ENCODE measurements around the gene RHEB.

RHEB gene

DNA sequence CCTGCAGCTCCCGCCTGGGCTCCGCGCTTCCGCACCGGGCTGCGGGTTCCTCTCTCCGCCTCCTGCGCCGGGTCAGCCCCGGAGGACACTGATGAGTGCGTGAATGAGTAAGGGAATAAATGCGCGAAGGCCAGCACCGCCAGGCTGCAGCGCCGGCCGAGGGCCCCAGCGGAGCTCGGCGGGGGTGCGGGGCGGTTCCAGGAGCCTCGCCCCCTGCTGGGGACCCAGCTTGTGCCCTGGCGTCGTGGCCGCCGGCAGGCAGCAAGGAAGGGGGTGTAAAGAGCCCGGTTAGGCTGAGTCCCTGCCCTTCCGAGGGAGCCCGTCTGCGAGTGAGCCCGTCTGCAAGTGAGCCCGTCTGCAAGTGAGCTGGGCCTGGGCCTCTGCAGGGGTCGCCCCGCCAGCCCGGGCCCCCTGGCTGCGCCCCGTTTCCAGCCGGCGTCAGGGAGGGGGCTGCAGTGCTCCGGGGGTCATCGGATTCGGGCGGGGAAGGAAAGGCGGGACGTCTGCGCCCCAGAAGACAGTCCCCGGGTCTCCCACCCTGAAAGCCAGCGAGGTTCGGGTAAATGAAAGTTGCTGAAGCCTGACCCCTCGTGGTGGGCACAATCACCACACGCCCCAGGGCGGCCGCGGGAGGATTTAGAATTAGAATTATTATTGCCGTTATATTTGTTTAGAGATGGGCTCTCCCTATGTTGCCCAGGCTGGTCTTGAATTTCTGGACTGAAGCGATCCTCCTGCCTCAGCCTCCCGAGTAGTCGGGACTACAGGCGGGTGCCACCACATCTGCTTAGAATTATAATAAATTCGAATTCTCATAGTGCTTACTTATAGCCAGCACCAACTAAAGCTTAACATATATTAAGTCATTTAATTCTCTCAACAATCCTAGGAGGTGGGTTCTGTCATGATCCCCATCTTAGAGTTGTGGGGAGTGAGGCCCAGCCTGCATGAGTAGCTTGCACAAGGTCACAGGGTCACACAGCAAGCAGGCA, 71.1 kb downstream of the RHEB start:
- peak overlapping the region; percentile 57 for H3K4me2 ChIP-seq (ENCODE audit: insufficient read depth, low read length)
- no peaks in the 10 kb centered on the region for H3K79me2 ChIP-seq (ENCODE audit: insufficient read depth, low read length)
- H3K9ac ChIP-seq (ENCODE audit: low read depth, low read length) = peak overlapping the region; percentile 48
- peak overlapping the region; percentile 58; the same call in 1 of the 2 replicates for H2AFZ ChIP-seq (ENCODE audit: low read depth, low read length)
- H3K27me3 ChIP-seq (ENCODE audit: insufficient read depth, low read length, poor library complexity) = no peaks in the 10 kb centered on the region
- peak; percentile 91 for ATAC-seq (ENCODE audit: insufficient read depth, low read depth)
- TF ChIP-seq CTCF (IDR thresholded peaks at IDR 0.05; ENCODE audit: borderline replicate concordance, extremely low read depth, low read length, poor library complexity, severe bottlenecking) (peak; percentile 76), EZH2 (IDR thresholded peaks at IDR 0.05; ENCODE audit: borderline replicate concordance, low read depth, low read length, severe bottlenecking) (no peak)
- no peaks in the 10 kb centered on the region for H4K20me1 ChIP-seq (ENCODE audit: insufficient read depth, low read length)
- DNase-seq = peak; percentile 73
- H3K4me3 ChIP-seq (ENCODE audit: low read depth in 1 of 2, low read length in 2 of 2) = peak overlapping the region in 1 of 2 experiments; percentile 30; a peak in 1 of 4 replicates
- peak overlapping the region; percentile 58; the same call in 1 of the 2 replicates for H3K27ac ChIP-seq (ENCODE audit: low read length)
- H3K36me3 ChIP-seq (ENCODE audit: insufficient read depth, low read length) = no peaks in the 10 kb centered on the region
- H3K9me3 ChIP-seq (ENCODE audit: insufficient read depth, low read length, severe bottlenecking) = no peaks in the 10 kb centered on the region
- peaks cover 7% of the 10 kb centered on the region for H3K4me1 ChIP-seq (ENCODE audit: insufficient read depth, low read length)

DNA sequence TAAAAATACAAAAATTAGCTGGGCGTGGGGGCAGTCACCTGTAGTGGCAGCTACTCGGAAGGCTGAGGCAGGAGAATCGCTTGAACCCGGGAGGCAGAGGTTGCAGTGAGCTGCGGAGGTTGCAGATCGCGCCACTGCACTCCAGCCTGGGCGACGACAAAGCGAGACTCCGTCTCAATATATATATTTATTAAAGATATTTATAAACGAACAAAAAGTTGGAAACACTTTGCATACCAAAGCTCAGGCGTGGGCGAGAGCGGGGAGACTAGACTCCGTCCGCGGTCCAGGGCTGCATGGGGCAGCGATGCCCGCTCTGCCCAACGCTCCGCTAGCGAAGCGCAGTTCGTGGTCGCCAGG, 71.8 kb downstream of the RHEB start:
- Histone ChIP-seq H2AFZ (ENCODE audit: low read depth, low read length) (no peak overlapping the region), H4K20me1 (ENCODE audit: insufficient read depth, low read length) (no peaks in the 10 kb centered on the region), H3K4me2 (ENCODE audit: insufficient read depth, low read length) (no peak overlapping the region), H3K36me3 (ENCODE audit: insufficient read depth, low read length) (no peaks in the 10 kb centered on the region), H3K4me1 (ENCODE audit: insufficient read depth, low read length) (peaks cover 7% of the 10 kb centered on the region), H3K27ac (ENCODE audit: low read length) (no peak overlapping the region), H3K79me2 (ENCODE audit: insufficient read depth, low read length) (no peaks in the 10 kb centered on the region), H3K27me3 (ENCODE audit: insufficient read depth, low read length, poor library complexity) (no peaks in the 10 kb centered on the region), H3K9me3 (ENCODE audit: insufficient read depth, low read length, severe bottlenecking) (no peaks in the 10 kb centered on the region), H3K4me3 (ENCODE audit: low read depth in 1 of 2, low read length in 2 of 2) (no peak overlapping the region), H3K9ac (ENCODE audit: low read depth, low read length) (no peak overlapping the region; the same call in 1 of the 2 replicates)
- TF ChIP-seq EZH2 (IDR thresholded peaks at IDR 0.05; ENCODE audit: borderline replicate concordance, low read depth, low read length, severe bottlenecking) (no peak), CTCF (IDR thresholded peaks at IDR 0.05; ENCODE audit: borderline replicate concordance, extremely low read depth, low read length, poor library complexity, severe bottlenecking) (no peak)
- no peak for ATAC-seq (ENCODE audit: insufficient read depth, low read depth)
- no peak for DNase-seq

DNA sequence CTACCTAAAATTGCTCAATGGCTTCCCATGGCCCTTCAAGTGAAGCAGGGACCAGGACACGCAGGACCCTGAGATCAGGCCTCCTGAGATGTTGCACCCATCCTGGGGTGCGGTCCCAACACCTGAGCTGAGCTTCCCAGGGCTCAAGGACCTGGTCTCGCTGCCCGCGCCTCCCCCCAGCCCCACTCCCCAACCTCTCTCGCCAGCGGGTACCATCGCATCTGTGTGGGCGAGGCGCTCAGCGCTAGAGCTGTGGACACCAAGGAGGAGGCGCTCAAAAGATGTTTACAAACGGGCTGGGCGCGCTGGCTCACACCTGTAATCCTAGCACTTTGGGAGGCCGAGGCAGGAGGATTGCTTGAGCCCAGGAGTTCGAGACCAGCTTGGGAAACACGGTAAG, 72.4 kb downstream of the RHEB start:
- TF ChIP-seq CTCF (IDR thresholded peaks at IDR 0.05; ENCODE audit: borderline replicate concordance, extremely low read depth, low read length, poor library complexity, severe bottlenecking) (no peak), EZH2 (IDR thresholded peaks at IDR 0.05; ENCODE audit: borderline replicate concordance, low read depth, low read length, severe bottlenecking) (no peak)
- DNase-seq (no peak), ATAC-seq (ENCODE audit: insufficient read depth, low read depth) (no peak)

More for the DNA sequence above, 72.4 kb downstream of the RHEB start:
- H3K79me2 ChIP-seq (ENCODE audit: insufficient read depth, low read length) = no peaks in the 10 kb centered on the region
- peaks cover 7% of the 10 kb centered on the region for H3K4me1 ChIP-seq (ENCODE audit: insufficient read depth, low read length)
- no peaks in the 10 kb centered on the region for H3K36me3 ChIP-seq (ENCODE audit: insufficient read depth, low read length)
- no peak overlapping the region for H2AFZ ChIP-seq (ENCODE audit: low read depth, low read length)
- H3K4me2 ChIP-seq (ENCODE audit: insufficient read depth, low read length) = no peak overlapping the region
- no peak overlapping the region for H3K4me3 ChIP-seq (ENCODE audit: low read depth in 1 of 2, low read length in 2 of 2)
- no peaks in the 10 kb centered on the region for H4K20me1 ChIP-seq (ENCODE audit: insufficient read depth, low read length)
- H3K9me3 ChIP-seq (ENCODE audit: insufficient read depth, low read length, severe bottlenecking) = no peaks in the 10 kb centered on the region
- H3K27ac ChIP-seq (ENCODE audit: low read length) = no peak overlapping the region
- no peak overlapping the region for H3K9ac ChIP-seq (ENCODE audit: low read depth, low read length)
- H3K27me3 ChIP-seq (ENCODE audit: insufficient read depth, low read length, poor library complexity) = no peaks in the 10 kb centered on the region
